Retinal pigment epithelial cell (primary cell): Measurements from ENCODE around the gene CDX4.
"Not testable (repeated sequence)": the region's sequence is repeated elsewhere in the genome, so short reads cannot be mapped to it uniquely, and the experiment has no call there.

Experiments used
- DNase-seq: peaks from one replicate; pipeline ENCODE4 v3.0.0-alpha.2; 2010; ENCODE audit warnings: low read depth
- H3K4me3 ChIP-seq: 2 replicates; pipeline ENCODE4 v1.5.1; 2011; ENCODE audit warnings: mild to moderate bottlenecking, low read length, control low read depth, moderate library complexity
- CTCF ChIP-seq: conservative IDR thresholded peaks from 2 replicates; pipeline ENCODE4 v1.5.1; 2011; ENCODE audit warnings: low read depth, low read length, control low read depth, inconsistent platforms

Gene CDX4

DNA sequence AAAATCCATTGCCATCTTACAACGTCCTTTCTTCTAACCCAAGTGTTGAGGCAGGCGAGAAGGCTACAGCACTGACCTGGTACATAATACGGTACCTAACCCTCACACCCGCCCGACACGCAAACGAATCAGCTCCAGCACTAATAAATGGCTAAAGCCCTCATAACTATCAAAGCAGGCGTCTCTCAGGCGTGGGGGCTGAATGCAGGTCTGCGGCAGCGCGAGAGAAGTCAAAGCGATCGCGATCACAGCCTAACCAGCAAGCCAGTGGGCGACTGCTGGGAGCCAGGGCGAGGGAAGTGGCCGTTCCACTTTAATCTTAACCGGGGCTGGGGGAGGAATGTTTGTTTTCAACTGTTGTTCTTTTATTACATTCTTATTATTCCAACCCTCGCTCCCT is 1.5 kb downstream of the CDX4 start:
- TF ChIP-seq CTCF = no peak
- no peak for DNase-seq
- no peak overlapping the region for H3K4me3 ChIP-seq

DNA sequence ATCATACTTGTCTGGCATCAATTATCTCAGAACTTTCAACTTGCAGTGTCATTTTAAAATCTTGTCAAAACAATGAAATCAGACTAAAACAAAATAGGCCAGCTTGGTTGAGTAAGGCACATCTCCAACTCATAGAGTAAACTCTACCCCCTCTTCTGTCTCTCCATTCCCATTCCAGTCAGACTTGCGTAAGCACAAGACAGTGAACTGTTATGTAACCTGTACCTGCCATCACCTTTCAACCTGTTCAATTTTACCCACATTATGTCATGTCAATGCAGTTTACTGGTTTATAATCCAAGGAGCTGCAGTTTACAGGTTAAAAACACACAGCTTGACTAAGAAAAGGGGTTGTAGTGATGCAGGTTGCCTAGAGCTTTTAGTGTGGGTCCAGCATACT is 8.3 kb downstream of the CDX4 start:
- DNase-seq = no peak
- TF ChIP-seq CTCF = no peak
- H3K4me3 ChIP-seq = no peak overlapping the region

DNA sequence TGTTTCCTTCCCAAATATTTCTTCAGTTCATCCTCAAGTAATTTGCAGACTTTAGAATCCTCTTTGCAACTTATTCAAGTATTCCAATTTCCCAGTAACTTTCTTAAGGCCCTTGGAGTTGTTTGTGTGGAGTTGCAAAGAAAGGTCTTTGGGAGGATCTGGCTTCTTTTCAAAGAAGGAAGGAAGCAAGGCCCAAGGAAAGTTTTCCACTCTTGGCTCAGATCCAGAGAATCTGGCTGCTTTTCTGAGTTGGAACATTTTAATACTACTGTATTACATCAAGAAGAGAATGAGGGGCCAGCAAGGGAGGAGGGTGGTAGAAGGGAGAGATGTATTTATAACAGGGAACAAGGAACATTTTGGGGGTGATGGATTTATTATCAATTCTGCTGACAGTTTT is 10.5 kb downstream of the CDX4 start:
- TF ChIP-seq CTCF = no peak
- no peak for DNase-seq
- no peak overlapping the region for H3K4me3 ChIP-seq

DNA sequence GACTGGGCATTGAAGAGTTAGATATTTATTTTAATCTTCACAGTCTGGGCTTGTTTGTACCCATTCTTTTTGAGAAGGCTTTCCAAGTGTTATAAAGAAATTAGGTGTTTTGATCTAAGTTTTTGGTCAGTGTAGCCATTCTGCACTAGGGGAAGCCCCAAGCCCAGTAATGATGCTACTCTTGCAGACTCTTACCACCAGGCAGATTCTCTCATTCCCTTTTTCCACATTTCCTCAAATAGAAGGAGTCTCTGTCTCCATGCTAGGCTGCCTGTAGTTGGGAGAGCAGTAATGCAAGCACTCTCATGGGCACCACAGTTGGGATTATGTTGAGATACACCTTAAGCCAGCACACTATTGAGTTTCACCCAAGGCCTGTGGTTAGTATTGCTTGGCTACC is 21.5 kb downstream of the CDX4 start:
- H3K4me3 ChIP-seq = no peak overlapping the region
- no peak for DNase-seq
- TF ChIP-seq CTCF = no peak

- TF ChIP-seq CTCF = no peak
Observed at GRCh38 chrX:73478961-73479360, 32.1 kb downstream of the CDX4 start.

GRCh38 chrX:73481521-73481920 is 34.7 kb downstream of the CDX4 start:
- DNase-seq = no peak
- no peak for TF ChIP-seq CTCF
- H3K4me3 ChIP-seq = no peak overlapping the region

More at GRCh38 chrX:73478961-73479360, 32.1 kb downstream of the CDX4 start:
- no peak for DNase-seq
- no peak overlapping the region for H3K4me3 ChIP-seq

DNA sequence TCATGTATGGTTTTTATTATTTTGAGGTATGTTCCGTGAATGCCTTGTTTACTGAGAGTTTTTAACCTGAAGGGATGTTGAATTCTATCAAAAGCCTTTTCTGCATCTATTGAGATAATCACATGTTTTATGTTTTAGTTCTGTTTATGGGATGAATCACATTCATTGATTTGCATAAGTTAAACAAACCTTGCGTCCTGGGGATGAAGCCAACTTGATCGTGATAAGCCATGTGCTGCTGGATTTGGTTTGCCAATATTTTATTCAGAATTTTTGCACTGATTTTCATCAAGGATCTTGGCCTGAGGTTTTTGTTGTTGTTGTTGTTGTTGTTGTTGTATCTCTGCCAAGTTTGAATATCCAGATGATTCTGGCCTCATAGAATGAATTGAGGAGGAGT is 43.8 kb downstream of the CDX4 start:
- no peak overlapping the region for H3K4me3 ChIP-seq
- no peak for DNase-seq
- no peak for TF ChIP-seq CTCF

DNA sequence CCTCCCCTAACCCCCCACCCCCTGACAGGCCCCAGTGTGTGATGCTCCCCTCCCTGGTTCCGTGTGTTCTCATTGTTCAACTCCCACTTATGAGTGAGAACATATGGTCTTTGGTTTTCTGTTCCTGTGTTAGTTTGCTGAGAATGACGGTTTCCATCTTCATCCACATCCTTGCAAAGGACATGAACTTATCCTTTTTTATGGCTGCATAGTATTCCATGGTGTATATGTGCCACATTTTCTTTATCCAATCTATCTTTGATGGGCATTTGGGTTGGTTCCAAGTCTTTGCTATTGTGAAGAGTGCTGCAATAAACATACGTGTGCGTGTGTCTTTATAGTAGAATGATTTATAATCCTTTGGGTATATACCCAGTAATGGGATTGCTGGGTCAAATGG is 45.3 kb downstream of the CDX4 start:
- not testable (repeated sequence) for DNase-seq

More for the DNA sequence above, 45.3 kb downstream of the CDX4 start:
- H3K4me3 ChIP-seq = not testable (repeated sequence)
